Thoracic aorta (tissue), 2 donors: ENCODE results near the gene NUCB1. TPM values are rescaled to one million over a fixed set of nuclear protein-coding genes. Genes with fewer than 3 reads are reported as not detected.
"Not testable (repeated sequence)": the region's sequence is repeated elsewhere in the genome, so short reads cannot be mapped to it uniquely, and the experiment has no call there.

Experiments used
- ATAC-seq: fragments of 150-250 bp; one replicate; pipeline ENCODE4 v1.8.0; 2017; ENCODE audit warnings: low read depth; ENCODE audit not compliant: insufficient number of reproducible peaks, low FRiP score
- DNase-seq: peaks from one replicate; pipeline ENCODE4 v3.0.0-alpha.2; 2020; ENCODE audit warnings: low spot score
- H3K27ac ChIP-seq, 2 donors: fragments of 200-600 bp; sonication (generic); 1 replicate in 1 of 2; 2 replicates in 1 of 2; pipeline ENCODE4 v1.5.1; 2016; ENCODE audit warnings: mild to moderate bottlenecking in 2 of 2, moderate library complexity in 2 of 2
- H3K27me3 ChIP-seq: fragments of 200-600 bp; sonication (generic); replicated peaks from 2 replicates; pipeline ENCODE4 v1.6.0; 2016; ENCODE audit warnings: mild to moderate bottlenecking; ENCODE audit not compliant: insufficient read depth
- H3K36me3 ChIP-seq: fragments of 200-600 bp; sonication (generic); one replicate; pipeline ENCODE4 v1.5.1; 2016
- H3K4me1 ChIP-seq, 2 donors: fragments of 200-600 bp; sonication (generic); 1 replicate in 1 of 2; 2 replicates in 1 of 2; pipeline versions ENCODE4 v1.5.1 to v1.6.0; 2016; ENCODE audit warnings: low read depth in 2 of 2, mild to moderate bottlenecking in 1 of 2; ENCODE audit not compliant: control insufficient read depth in 1 of 2
- H3K4me3 ChIP-seq: fragments of 200-600 bp; sonication (generic); 2 replicates; pipeline ENCODE4 v1.5.1; 2016; ENCODE audit warnings: mild to moderate bottlenecking
- H3K9me3 ChIP-seq: fragments of 200-600 bp; sonication (generic); 2 replicates; pipeline ENCODE4 v1.5.1; 2016
- total RNA-seq, 2 donors: library from RNA; depleted of rRNA; stranded (reverse); fragments of >200 nt; gene quantifications; one replicate each; pipeline versions ENCODE4 v1.1.0 to v1.2.3, GENCODE V29; 2016
- TF ChIP-seq, protein P1 (sequence below): fragments of 200-600 bp; sonication (generic); IDR thresholded peaks from one replicate; pipeline ENCODE4 v1.5.1; 2019; ENCODE audit warnings: antibody characterized with exemption

Gene NUCB1
- total RNA-seq, 2 donors from 2014 or later = 415 to 671 TPM

GRCh38 chr19:48883726-48884125 lies 16.4 kb upstream of the NUCB1 start:
- H3K27me3 ChIP-seq = no peaks in the 10 kb centered on the region
- H3K36me3 ChIP-seq = no peaks in the 10 kb centered on the region
- ATAC-seq = no peak
- H3K27ac ChIP-seq = no peak overlapping the region
- H3K4me1 ChIP-seq = peaks cover 10 to 12% of the 10 kb centered on the region in 2 donors
- no peak overlapping the region for H3K4me3 ChIP-seq
- TF ChIP-seq, protein P1, sequence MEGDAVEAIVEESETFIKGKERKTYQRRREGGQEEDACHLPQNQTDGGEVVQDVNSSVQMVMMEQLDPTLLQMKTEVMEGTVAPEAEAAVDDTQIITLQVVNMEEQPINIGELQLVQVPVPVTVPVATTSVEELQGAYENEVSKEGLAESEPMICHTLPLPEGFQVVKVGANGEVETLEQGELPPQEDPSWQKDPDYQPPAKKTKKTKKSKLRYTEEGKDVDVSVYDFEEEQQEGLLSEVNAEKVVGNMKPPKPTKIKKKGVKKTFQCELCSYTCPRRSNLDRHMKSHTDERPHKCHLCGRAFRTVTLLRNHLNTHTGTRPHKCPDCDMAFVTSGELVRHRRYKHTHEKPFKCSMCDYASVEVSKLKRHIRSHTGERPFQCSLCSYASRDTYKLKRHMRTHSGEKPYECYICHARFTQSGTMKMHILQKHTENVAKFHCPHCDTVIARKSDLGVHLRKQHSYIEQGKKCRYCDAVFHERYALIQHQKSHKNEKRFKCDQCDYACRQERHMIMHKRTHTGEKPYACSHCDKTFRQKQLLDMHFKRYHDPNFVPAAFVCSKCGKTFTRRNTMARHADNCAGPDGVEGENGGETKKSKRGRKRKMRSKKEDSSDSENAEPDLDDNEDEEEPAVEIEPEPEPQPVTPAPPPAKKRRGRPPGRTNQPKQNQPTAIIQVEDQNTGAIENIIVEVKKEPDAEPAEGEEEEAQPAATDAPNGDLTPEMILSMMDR = no peak
- no peaks in the 10 kb centered on the region for H3K9me3 ChIP-seq
- no peak for DNase-seq

- ATAC-seq (no peak), DNase-seq (no peak)
- Histone ChIP-seq H3K9me3 (no peaks in the 10 kb centered on the region), H3K4me3 (no peak overlapping the region), H3K27me3 (no peaks in the 10 kb centered on the region), H3K27ac (no peak overlapping the region), H3K36me3 (no peaks in the 10 kb centered on the region), H3K4me1 (no peaks in the 10 kb centered on the region)
- TF ChIP-seq, protein P1 = no peak
Observed at GRCh38 chr19:48887861-48888612, 12.1 kb upstream of the NUCB1 start.

DNA sequence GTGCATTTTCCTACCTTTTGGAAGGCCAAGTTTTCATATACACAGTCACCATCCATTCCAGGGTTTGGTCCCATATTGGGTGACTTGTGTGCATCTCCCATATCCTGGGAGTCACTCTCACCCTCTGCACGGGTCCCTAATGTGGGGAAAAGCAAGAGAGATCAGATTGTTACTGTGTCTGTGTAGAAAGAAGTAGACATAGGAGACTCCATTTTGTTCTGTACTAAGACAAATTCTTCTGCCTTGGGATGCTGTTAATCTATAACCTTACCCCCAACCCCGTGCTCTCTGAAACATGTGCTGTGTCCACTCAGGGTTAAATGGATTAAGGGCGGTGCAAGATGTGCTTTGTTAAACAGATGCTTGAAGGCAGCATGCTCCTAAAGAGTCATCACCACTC lies 10.6 kb upstream of the NUCB1 start:
- not testable (repeated sequence) for H3K27me3 ChIP-seq, H3K4me3 ChIP-seq, H3K36me3 ChIP-seq, ATAC-seq, H3K9me3 ChIP-seq, H3K27ac ChIP-seq, DNase-seq, H3K4me1 ChIP-seq

GRCh38 chr19:48890551-48890950 lies 9.6 kb upstream of the NUCB1 start:
- H3K4me3 ChIP-seq = no peak overlapping the region
- no peak for DNase-seq
- ATAC-seq = no peak
- H3K27me3 ChIP-seq = no peaks in the 10 kb centered on the region
- TF ChIP-seq, protein P1 = no peak
- no peaks in the 10 kb centered on the region for H3K36me3 ChIP-seq
- H3K27ac ChIP-seq = no peak overlapping the region
- H3K4me1 ChIP-seq = peaks cover 0 to 4% of the 10 kb centered on the region in 2 donors
- no peaks in the 10 kb centered on the region for H3K9me3 ChIP-seq

DNA sequence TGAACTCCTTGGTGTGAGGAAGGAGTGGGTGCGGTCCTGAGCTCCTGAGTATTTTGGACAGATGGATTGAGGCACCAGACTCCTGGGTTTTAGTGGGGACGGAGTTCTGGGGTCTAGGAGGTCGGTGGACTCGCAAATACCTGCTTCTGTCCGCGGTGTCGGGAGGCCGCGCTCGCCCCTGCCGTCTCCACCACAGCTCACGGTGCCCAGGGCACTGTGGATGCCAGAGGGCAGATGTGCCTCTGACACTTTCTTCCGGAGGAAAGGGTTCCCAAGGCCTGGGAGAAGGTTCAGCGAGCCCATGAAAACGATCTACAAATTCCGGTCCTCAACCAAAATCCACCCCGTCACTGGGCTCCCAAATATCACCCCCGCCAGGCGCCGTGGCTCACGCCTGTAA lies 4.9 kb upstream of the NUCB1 start:
- H3K4me1 ChIP-seq = peaks cover 0 to 7% of the 10 kb centered on the region in 2 donors
- ATAC-seq (no peak), DNase-seq (no peak)
- TF ChIP-seq, protein P1 = no peak
- peak overlapping the region; percentile 72 for H3K4me3 ChIP-seq
- no peak overlapping the region for H3K27ac ChIP-seq
- H3K9me3 ChIP-seq = no peaks in the 10 kb centered on the region
- H3K36me3 ChIP-seq = no peaks in the 10 kb centered on the region
- no peaks in the 10 kb centered on the region for H3K27me3 ChIP-seq
